K562 (cell line): ENCODE results near the gene KMT2E. TPM values are rescaled to one million over a fixed set of nuclear protein-coding genes. Genes with fewer than 3 reads are reported as not detected.

Experiments used
- ATF3 ChIP-seq, 2 experiments: fragments of 450-650 bp in 1 of 2; sonication (generic) in 1 of 2; formaldehyde crosslinking in 1 of 2; IDR thresholded peaks in 1 of 2; conservative IDR thresholded peaks in 1 of 2; 2 replicates each; pipeline versions ENCODE4 v1.6.1 to v1.8.1; 2016 to 2023; ENCODE audit warnings: mild to moderate bottlenecking in 2 of 2, moderate library complexity in 2 of 2, inconsistent platforms in 1 of 2, missing genetic modification reagents in 1 of 2
- CBFB ChIP-seq: sonication (generic); formaldehyde crosslinking; IDR thresholded peaks from 2 replicates; pipeline ENCODE4 v1.4.0; 2020; ENCODE audit warnings: mild to moderate bottlenecking, missing genetic modification reagents
- CEBPG ChIP-seq, 3 experiments: fragments of 200-800 bp in 1 of 3; sonication (Bioruptor generic) in 1 of 3; sonication (generic) in 1 of 3; formaldehyde crosslinking in 1 of 3; IDR thresholded peaks in 2 of 3; conservative IDR thresholded peaks in 1 of 3; 2 replicates each; pipeline versions ENCODE4 v1.6.1 to v1.8.0; 2016 to 2022; ENCODE audit warnings: missing compliant biosample characterization in 2 of 3, missing genetic modification characterization in 2 of 3, mild to moderate bottlenecking in 1 of 3, missing genetic modification reagents in 1 of 3
- MAZ ChIP-seq, 2 experiments: fragments of 450-650 bp in 1 of 2; sonication (generic) in 1 of 2; formaldehyde crosslinking; IDR thresholded peaks in 1 of 2; conservative IDR thresholded peaks in 1 of 2; 2 replicates each; pipeline versions ENCODE4 v1.4.0 to v1.5.0; 2020; ENCODE audit warnings: mild to moderate bottlenecking in 1 of 2, missing genetic modification reagents in 1 of 2
- RFX7 ChIP-seq: fragments of 250-450 bp; sonication (Bioruptor Pico); IDR thresholded peaks from 2 replicates; pipeline ENCODE4 v1.5.1; 2021; ENCODE audit warnings: mild to moderate bottlenecking
- SMARCC2 ChIP-seq: fragments of 450-650 bp; IDR thresholded peaks from 2 replicates; pipeline ENCODE4 v1.6.1; 2017; ENCODE audit warnings: antibody characterized with exemption, moderate library complexity, mild to moderate bottlenecking, low read depth
- SUPT5H ChIP-seq: fragments of 450-650 bp; IDR thresholded peaks from 2 replicates; pipeline ENCODE4 v1.6.1; 2016
- polyA plus RNA-seq, 8 experiments: library from polyadenylated mRNA; depleted of rRNA in 4 of 8; stranded (reverse) in 5 of 8; unstranded in 3 of 8; fragments of >200 nt; fragmentation: Nextera tagmentation in 2 of 8; fragmentation: Illumina TruSeq in 1 of 8; extraction: Ambion mirVana in 2 of 8; extraction: Trizol in 1 of 8; gene quantifications; 2 replicates each; pipeline versions ENCODE4 v1.2.1 to v1.2.3, GENCODE V29; 2011 to 2014; ENCODE audit warnings: inconsistent platforms in 1 of 8, missing spikeins in 1 of 8
- total RNA-seq, 7 experiments: library from RNA; depleted of rRNA in 6 of 7; stranded (reverse); fragments of >200 nt in 6 of 7; fragmentation: Illumina TruSeq in 2 of 7; extraction: Trizol in 2 of 7; gene quantifications; 2 replicates each; pipeline versions ENCODE4 v1.2.1 to v1.2.3, GENCODE V29; 2011 to 2021; ENCODE audit warnings: low replicate concordance in 1 of 7
- TF ChIP-seq, protein P1 (sequence below): sonication (generic); formaldehyde crosslinking; IDR thresholded peaks from 2 replicates; pipeline ENCODE4 v1.8.1; 2023; ENCODE audit warnings: mild to moderate bottlenecking, missing genetic modification reagents
- TF ChIP-seq, protein P2 (sequence below): fragments of 250-450 bp; sonication (Bioruptor Pico); IDR thresholded peaks from 2 replicates; pipeline ENCODE4 v1.9.0; 2021; ENCODE audit warnings: mild to moderate bottlenecking, inconsistent platforms

KMT2E gene
- total and polyA plus RNA-seq, 9 of the 15 experiments (the other 6 are each of a cell fraction or from before 2014, with no cell fraction given), result 8.9 to 55.3 (median 38.1) TPM

DNA sequence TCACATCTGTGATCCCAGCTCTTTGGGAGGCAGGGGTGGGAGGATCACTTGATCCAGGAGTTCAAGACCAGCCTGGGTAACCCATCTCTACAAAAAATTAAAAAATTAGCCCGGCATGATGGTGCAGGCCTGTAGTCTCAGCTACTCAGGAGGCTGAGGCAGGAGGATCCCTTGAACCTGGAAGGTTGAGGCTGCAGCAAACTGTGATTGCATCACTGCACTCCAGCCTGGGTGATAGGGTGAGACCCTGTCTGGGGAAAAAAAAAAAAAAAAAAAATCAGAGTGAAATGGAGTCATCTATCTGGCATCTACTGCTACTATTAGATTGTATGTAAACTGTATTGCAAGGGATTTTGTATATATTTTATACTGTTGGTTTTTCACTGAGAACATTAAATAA lies 59.1 kb downstream of the KMT2E start (continued):
- TF ChIP-seq CEBPG (CRISPR knock-in tag; IDR thresholded peaks at IDR 0.05) (no peak; the same call in 1 of the 2 replicates), CEBPG (tag; conservative IDR thresholded peaks at IDR 0.05 in 1 of 2, IDR thresholded peaks at IDR 0.05 in 1 of 2) (0 out of 4 replicates have a peak, but pooled peaks have one; percentile 4 to 21), SMARCC2 (no peak), MAZ (CRISPR knock-in tag; conservative IDR thresholded peaks at IDR 0.05 in 1 of 2, IDR thresholded peaks at IDR 0.05 in 1 of 2) (no peak), RFX7 (CRISPR knock-in tag) (no peak), SUPT5H (no peak), CBFB (CRISPR knock-in tag) (no peak), ATF3 (IDR thresholded peaks at IDR 0.05) (peak; percentile 50), ATF3 (CRISPR knock-in tag; conservative IDR thresholded peaks at IDR 0.05) (no peak)
- TF ChIP-seq, protein P1, sequence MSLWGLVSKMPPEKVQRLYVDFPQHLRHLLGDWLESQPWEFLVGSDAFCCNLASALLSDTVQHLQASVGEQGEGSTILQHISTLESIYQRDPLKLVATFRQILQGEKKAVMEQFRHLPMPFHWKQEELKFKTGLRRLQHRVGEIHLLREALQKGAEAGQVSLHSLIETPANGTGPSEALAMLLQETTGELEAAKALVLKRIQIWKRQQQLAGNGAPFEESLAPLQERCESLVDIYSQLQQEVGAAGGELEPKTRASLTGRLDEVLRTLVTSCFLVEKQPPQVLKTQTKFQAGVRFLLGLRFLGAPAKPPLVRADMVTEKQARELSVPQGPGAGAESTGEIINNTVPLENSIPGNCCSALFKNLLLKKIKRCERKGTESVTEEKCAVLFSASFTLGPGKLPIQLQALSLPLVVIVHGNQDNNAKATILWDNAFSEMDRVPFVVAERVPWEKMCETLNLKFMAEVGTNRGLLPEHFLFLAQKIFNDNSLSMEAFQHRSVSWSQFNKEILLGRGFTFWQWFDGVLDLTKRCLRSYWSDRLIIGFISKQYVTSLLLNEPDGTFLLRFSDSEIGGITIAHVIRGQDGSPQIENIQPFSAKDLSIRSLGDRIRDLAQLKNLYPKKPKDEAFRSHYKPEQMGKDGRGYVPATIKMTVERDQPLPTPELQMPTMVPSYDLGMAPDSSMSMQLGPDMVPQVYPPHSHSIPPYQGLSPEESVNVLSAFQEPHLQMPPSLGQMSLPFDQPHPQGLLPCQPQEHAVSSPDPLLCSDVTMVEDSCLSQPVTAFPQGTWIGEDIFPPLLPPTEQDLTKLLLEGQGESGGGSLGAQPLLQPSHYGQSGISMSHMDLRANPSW (CRISPR knock-in tag), result no peak
- TF ChIP-seq, protein P2, sequence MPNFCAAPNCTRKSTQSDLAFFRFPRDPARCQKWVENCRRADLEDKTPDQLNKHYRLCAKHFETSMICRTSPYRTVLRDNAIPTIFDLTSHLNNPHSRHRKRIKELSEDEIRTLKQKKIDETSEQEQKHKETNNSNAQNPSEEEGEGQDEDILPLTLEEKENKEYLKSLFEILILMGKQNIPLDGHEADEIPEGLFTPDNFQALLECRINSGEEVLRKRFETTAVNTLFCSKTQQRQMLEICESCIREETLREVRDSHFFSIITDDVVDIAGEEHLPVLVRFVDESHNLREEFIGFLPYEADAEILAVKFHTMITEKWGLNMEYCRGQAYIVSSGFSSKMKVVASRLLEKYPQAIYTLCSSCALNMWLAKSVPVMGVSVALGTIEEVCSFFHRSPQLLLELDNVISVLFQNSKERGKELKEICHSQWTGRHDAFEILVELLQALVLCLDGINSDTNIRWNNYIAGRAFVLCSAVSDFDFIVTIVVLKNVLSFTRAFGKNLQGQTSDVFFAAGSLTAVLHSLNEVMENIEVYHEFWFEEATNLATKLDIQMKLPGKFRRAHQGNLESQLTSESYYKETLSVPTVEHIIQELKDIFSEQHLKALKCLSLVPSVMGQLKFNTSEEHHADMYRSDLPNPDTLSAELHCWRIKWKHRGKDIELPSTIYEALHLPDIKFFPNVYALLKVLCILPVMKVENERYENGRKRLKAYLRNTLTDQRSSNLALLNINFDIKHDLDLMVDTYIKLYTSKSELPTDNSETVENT (CRISPR knock-in tag), result no peak
